Stimulated activated CD4-positive, alpha-beta T cell treated with anti-CD3 and anti-CD28 coated beads, Interleukin-12 subunit alpha, Interleukin-12 subunit beta, amount 100 ng/mL, for 4 hours (primary cell): ENCODE measurements around the gene AMN.

Experiments used
- DNase-seq: peaks from one replicate; pipeline ENCODE4 v3.0.0-alpha.2; 2020

AMN gene

GRCh38 chr14:102930138-102930752 lies 7.8 kb downstream of the AMN start:
- no peak for DNase-seq

GRCh38 chr14:102930753-102931579 lies 8.5 kb downstream of the AMN start:
- DNase-seq, result no peak

GRCh38 chr14:102931580-102932285 lies 9.3 kb downstream of the AMN start:
- no peak for DNase-seq

DNA sequence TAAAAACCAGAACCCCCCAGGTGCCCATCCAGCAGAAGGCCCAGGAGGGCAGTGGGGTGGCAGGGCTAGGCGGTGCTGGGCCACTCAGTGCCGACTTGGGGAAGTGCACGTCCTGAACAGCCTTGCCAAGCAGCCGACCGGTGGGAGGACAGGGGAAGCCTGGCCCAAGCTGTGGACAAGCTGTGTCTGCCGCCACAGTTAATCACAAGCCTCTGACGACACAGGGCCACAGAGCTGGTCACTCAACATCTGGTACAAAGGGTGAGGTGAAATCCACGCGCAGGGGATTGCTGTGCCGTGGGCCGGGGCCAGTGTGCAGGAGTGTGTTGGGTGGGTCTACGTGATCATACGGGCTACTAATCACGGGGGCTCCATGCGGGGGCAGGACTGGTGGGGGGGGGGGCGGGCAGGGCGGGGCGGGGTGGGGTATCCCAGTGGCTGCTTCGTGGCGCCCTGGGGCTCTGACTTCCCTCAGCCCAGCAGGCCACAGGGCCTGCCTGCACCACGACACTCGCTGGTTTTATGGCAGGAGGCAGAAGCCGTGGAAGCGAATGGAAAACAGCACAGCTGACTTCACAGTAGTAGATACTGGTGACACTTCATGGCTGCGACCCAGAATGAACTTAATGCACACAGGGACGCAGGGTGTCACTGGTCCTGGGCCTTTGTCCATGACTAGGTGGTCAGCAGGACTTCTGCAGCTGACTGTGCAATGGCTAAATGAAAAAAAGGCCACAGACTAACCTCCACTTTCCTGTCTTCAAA lies 10.2 kb downstream of the AMN start:
- DNase-seq, result no peak

GRCh38 chr14:102933618-102934231 lies 11.3 kb downstream of the AMN start:
- DNase-seq, result no peak

DNA sequence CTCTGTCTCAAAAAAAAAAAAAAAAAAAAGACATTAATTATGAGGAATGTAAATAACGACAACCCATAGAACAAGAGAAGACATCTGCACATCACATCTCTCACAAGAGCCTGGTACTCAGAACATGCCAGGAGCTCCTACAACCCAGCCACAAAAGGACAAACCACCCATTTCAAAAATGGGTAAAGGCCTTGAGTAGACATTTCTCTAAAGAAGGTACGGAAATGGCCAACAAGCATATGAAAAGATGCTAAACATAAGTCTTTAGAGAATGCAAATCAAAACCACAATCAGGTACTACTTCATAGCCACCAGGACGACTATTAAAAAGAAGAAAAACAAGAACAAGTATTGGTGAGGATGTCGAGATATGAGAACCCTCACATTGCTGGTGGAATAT lies 13.3 kb downstream of the AMN start:
- no peak for DNase-seq

- no peak for DNase-seq
These were observed 15.1 kb downstream of the AMN start for GRCh38 chr14:102937331-102938175.

DNA sequence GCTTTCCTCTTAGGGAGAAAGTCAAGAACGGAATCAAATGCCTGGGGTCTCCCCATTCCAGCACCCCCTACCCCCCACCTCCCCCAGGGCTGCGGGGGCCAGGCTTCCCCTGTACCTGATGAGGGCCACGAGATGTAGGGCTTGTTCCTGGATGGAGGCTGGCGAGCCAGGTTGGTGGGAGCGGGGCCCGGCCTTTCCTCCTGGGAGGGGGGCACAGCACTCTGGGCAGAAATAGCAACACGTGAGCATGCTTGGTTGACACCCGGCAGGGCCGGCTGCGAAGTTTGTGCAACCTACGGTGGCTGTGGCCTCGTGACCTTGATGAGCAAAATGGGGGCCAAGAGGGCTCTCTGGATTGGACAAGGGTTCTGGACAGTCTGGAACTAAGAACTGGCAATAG lies 15.7 kb downstream of the AMN start:
- no peak for DNase-seq

GRCh38 chr14:102939329-102939728 lies 16.9 kb downstream of the AMN start:
- DNase-seq, result no peak

- DNase-seq, result no peak
These were observed 17.5 kb downstream of the AMN start for GRCh38 chr14:102939820-102940561.

DNA sequence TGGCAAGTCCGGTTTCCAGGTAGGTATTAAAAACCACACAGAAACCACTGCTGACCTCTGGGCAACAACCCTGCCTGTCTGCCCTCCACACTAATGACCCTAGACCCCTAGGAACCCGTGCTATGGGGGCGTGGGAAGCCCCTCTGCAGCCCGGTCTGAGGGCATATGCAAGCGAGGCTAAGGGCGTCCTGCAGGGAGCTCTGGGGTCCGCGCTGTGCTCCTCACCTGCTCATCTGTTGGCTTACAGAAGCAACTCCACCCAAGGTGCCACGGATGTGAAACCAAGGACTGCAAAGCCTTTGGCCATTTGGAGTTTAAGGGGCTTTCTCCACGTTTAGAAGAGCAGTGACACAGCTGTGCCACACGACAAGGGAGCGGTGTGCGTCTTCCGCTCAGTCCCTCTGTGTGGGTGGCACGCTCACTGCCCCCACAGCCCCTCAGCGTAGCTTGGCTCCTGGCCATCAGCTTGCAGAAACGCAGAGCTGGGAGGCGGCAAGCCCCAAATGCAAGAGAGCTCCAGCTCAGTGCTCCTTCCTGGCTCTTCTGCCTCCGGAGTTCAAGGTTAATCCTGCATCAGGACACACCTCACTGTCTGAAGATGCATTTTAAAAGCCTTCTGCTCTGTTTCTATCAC lies 18.4 kb downstream of the AMN start:
- no peak for DNase-seq

- no peak for DNase-seq
These were observed 19.1 kb downstream of the AMN start for GRCh38 chr14:102941419-102942011.

- DNase-seq, result no peak
These were observed 19.6 kb downstream of the AMN start for GRCh38 chr14:102942069-102942468.

DNA sequence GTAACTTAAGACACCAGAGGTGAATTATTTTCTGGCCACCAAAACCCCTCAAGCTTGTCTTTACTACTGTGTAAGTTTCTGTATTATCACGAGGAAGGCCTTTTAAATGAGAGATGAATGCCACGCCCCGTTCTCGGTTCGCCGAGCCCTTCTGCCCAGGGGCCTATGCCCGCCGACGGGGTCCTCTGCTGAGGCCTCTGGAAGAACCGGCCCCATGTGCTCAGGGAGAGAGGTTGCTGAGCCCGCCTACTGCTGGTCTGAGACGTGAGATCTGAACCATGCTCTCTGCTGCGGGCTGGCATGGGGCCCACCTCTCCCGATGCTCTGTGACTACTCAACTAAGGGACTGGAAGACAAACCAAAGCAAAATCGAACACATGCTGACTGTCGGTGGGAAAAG lies 21.0 kb downstream of the AMN start:
- DNase-seq, result no peak

DNA sequence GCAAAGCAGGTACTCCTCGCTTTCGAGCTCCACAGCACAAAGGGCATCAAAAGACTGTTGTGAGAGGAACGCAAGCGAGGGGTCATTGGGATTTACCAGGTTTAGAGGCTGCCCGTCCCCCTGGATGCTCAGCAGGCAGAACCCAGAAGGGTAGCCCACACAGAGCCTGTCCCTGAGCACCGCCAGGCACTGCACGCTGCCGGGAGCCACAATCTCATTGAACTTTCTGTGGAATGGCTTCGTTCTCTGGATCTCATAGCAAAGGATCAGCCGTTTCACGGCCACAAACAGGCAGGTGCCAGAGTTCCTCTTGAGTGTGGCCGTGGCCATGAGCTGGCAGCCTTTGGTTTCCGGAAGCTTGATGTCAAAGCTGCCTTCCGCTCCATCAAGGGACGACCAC lies 21.5 kb downstream of the AMN start:
- DNase-seq, result no peak

- no peak for DNase-seq
These were observed 22.2 kb downstream of the AMN start for GRCh38 chr14:102944448-102945330.

GRCh38 chr14:102945346-102946130 lies 23.1 kb downstream of the AMN start:
- DNase-seq, result no peak
